A549 (cell line): ENCODE measurements around the gene PURB. TPM values are rescaled to one million over a fixed set of nuclear protein-coding genes. Genes with fewer than 3 reads are reported as not detected.
A peak's percentile ranks its signal among the peaks of the same experiment; 100 is the strongest.
"Not testable (repeated sequence)": the region's sequence is repeated elsewhere in the genome, so short reads cannot be mapped to it uniquely, and the experiment has no call there.

Source experiments
- ATAC-seq, 2 experiments: fragments of 200-7000 bp in 1 of 2; fragments of >200 bp in 1 of 2; cut with Nextera tagmentation in 1 of 2; cut with Tn5 transposase in 1 of 2; 3 replicates each; pipeline versions ENCODE4 v1.8.0 to v1.9.1; 2018 to 2020; ENCODE audit warnings: mild to moderate bottlenecking in 1 of 2, moderate library complexity in 1 of 2
- CTCF ChIA-PET: fragments of 300-600 bp; sonication (Branson Sonifier 250); formaldehyde crosslinking; extraction: SDS; loops from one replicate; lab custom pipeline; 2021; ENCODE audit warnings: antibody characterized with exemption, inconsistent platforms; lab: Yijun Ruan, JAX
- POLR2A ChIA-PET: fragments of 350-600 bp; formaldehyde crosslinking; extraction: SDS; loops from one replicate; lab custom pipeline; 2021; ENCODE audit warnings: antibody characterized with exemption, inconsistent platforms; lab: Yijun Ruan, JAX
- DNase-seq, 2 experiments: peaks; one replicate each; pipeline versions ENCODE4 v3.0.0 to v3.0.0-alpha.2; 2011 to 2016; ENCODE audit warnings: low read depth in 1 of 2, low spot score in 1 of 2
- FAIRE-seq: peaks from 2 replicates; lab custom pipeline; 2011; peaks lifted over from hg19 to GRCh38; lab: Jason Lieb, UNC
- H3K27ac ChIP-seq, 2 experiments: fragments of >200 bp; sonication (Bioruptor Twin); formaldehyde crosslinking; 3 replicates each; pipeline ENCODE4 v1.5.1; 2016 to 2017
- H3K4me1 ChIP-seq: fragments of >200 bp; sonication (Bioruptor Twin); formaldehyde crosslinking; 3 replicates; pipeline ENCODE4 v1.6.1; 2016
- H3K4me2 ChIP-seq: fragments of >200 bp; sonication (Bioruptor Twin); formaldehyde crosslinking; 3 replicates; pipeline ENCODE4 v1.6.1; 2016
- H3K4me3 ChIP-seq: fragments of >200 bp; sonication (Bioruptor Twin); formaldehyde crosslinking; 3 replicates; pipeline ENCODE4 v1.5.1; 2016
- H3K9me3 ChIP-seq: fragments of >200 bp; sonication (Bioruptor Twin); formaldehyde crosslinking; 3 replicates; pipeline ENCODE4 v1.6.1; 2016
- EHF ChIP-seq: fragments of 250-450 bp; sonication (Bioruptor Pico); IDR thresholded peaks from 2 replicates; pipeline ENCODE4 v1.5.0; 2020; ENCODE audit warnings: mild to moderate bottlenecking
- FOSB ChIP-seq: fragments of 250-450 bp; sonication (Bioruptor Pico); IDR thresholded peaks from 2 replicates; pipeline ENCODE4 v1.5.0; 2020; ENCODE audit warnings: mild to moderate bottlenecking, moderate library complexity
- FOSL2 ChIP-seq, 2 experiments: fragments of 450-650 bp in 1 of 2; fragments of >200 bp in 1 of 2; sonication (Bioruptor Twin) in 1 of 2; formaldehyde crosslinking; IDR thresholded peaks; 2 replicates each; pipeline versions ENCODE4 v1.5.0 to v1.6.1; 2016 to 2020; ENCODE audit warnings: mild to moderate bottlenecking in 1 of 2, moderate library complexity in 1 of 2
- HDAC2 ChIP-seq: fragments of 200-600 bp; sonication (generic); IDR thresholded peaks from 2 replicates; pipeline ENCODE4 v1.6.1; 2016
- JUNB ChIP-seq: fragments of >200 bp; sonication (Bioruptor Twin); formaldehyde crosslinking; IDR thresholded peaks from 2 replicates; pipeline ENCODE4 v1.6.1; 2016
- KDM1A ChIP-seq: fragments of 200-600 bp; sonication (generic); IDR thresholded peaks from 2 replicates; pipeline ENCODE4 v1.6.1; 2016; ENCODE audit warnings: low read depth, mild to moderate bottlenecking
- KDM5A ChIP-seq: fragments of 200-600 bp; sonication (generic); IDR thresholded peaks from 2 replicates; pipeline ENCODE4 v1.6.1; 2016; ENCODE audit warnings: antibody characterized with exemption, mild to moderate bottlenecking
- MAX ChIP-seq: IDR thresholded peaks from 2 replicates; pipeline ENCODE4 v1.6.1; 2012
- MAZ ChIP-seq: fragments of 150-350 bp; IDR thresholded peaks from 2 replicates; pipeline ENCODE4 v1.6.1; 2014; ENCODE audit warnings: antibody characterized with exemption, low read depth, low read length, borderline replicate concordance
- NR3C1 ChIP-seq: fragments of >200 bp; sonication (Bioruptor Twin); formaldehyde crosslinking; IDR thresholded peaks from 3 replicates; pipeline ENCODE4 v1.6.1; 2017
- RAD21 ChIP-seq, 2 experiments: fragments of >200 bp in 1 of 2; sonication (Bioruptor Twin) in 1 of 2; formaldehyde crosslinking in 1 of 2; IDR thresholded peaks in 1 of 2; conservative IDR thresholded peaks in 1 of 2; 2 replicates in 1 of 2; 3 replicates in 1 of 2; pipeline ENCODE4 v1.6.1; 2012 to 2018; ENCODE audit warnings: inconsistent platforms in 1 of 2
- RFX5 ChIP-seq: fragments of 450-650 bp; IDR thresholded peaks from 2 replicates; pipeline ENCODE4 v1.7.1; 2014; ENCODE audit warnings: antibody characterized with exemption, mild to moderate bottlenecking, moderate library complexity
- TFCP2L1 ChIP-seq: fragments of 250-450 bp; sonication (Bioruptor Pico); IDR thresholded peaks from 2 replicates; pipeline ENCODE4 v1.5.0; 2021; ENCODE audit warnings: mild to moderate bottlenecking
- TP53 ChIP-seq: fragments of 250-450 bp; sonication (Bioruptor Pico); IDR thresholded peaks from 2 replicates; pipeline ENCODE4 v1.5.0; 2021; ENCODE audit warnings: mild to moderate bottlenecking, moderate library complexity
- WGBS: methylation state at CpG from one replicate; pipeline ENCODE4 v1.1.6; 2017; ENCODE audit errors: missing lambda C conversion rate; 5-methylcytosine and 5-hydroxymethylcytosine counted together
- polyA plus RNA-seq, 4 experiments: library from polyadenylated mRNA; depleted of rRNA in 3 of 4; stranded (reverse); fragments of >200 nt; fragmentation: RNase III in 1 of 4; extraction: RNeasy Plus Mini Kit Qiagen cat#74134 plus additional on column Dnase treatment in 1 of 4; gene quantifications; 2 replicates in 3 of 4; 3 replicates in 1 of 4; pipeline ENCODE4 v1.2.3, GENCODE V29; 2011 to 2017
- TF ChIP-seq, protein P1 (sequence below): IDR thresholded peaks from 2 replicates; pipeline ENCODE4 v1.6.1; 2012; ENCODE audit warnings: low read depth, borderline replicate concordance

PURB gene
- polyA plus RNA-seq, 2 of the 4 experiments (the other 2 are of a cell fraction), result 5.7 to 10.4 TPM

- Histone ChIP-seq H3K4me1 (peaks cover 25% of the 10 kb centered on the region), H3K27ac (peak overlapping the region; percentile 31 to 36; a peak in 1 of 6 replicates)
- WGBS, result 90% methylated on average over 14 of the region's 29 CpGs
- FAIRE-seq, DNase-seq, H3K9me3 ChIP-seq, POLR2A ChIA-PET, CTCF ChIA-PET, H3K4me2 ChIP-seq, H3K4me3 ChIP-seq, ATAC-seq: not testable (repeated sequence)
Observed at GRCh38 chr7:44870780-44871179, 14.6 kb downstream of the PURB start.

DNA sequence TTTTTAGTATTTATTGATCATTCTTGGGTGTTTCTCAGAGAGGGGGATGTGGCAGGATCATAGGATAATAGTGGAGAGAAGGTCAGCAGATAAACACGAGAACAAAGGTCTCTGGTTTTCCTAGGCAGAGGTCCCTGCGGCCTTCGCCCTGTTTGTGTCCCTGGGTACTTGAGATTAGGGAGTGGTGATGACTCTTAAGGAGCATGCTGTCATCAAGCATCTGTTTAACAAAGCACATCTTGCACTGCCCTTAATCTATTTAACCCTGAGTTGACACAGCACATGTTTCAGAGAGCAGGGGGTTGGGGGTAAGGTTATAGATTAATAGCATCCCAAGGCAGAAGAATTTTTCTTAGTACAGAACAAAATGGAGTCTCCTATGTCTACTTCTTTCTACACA, 15.0 kb downstream of the PURB start:
- FAIRE-seq, CTCF ChIA-PET, ATAC-seq, POLR2A ChIA-PET, H3K9me3 ChIP-seq, H3K4me3 ChIP-seq: not testable (repeated sequence)
- Histone ChIP-seq H3K27ac (peak overlapping the region in 1 of 2 experiments; percentile 59; a peak in 2 of 6 replicates), H3K4me1 (peaks cover 25% of the 10 kb centered on the region), H3K4me2 (peak overlapping the region; percentile 39; the same call in 2 of the 3 replicates)
- DNase-seq, result peak in 1 of 2 experiments; percentile 24
- 12% methylated on average over 3 of the region's 3 CpGs for WGBS

DNA sequence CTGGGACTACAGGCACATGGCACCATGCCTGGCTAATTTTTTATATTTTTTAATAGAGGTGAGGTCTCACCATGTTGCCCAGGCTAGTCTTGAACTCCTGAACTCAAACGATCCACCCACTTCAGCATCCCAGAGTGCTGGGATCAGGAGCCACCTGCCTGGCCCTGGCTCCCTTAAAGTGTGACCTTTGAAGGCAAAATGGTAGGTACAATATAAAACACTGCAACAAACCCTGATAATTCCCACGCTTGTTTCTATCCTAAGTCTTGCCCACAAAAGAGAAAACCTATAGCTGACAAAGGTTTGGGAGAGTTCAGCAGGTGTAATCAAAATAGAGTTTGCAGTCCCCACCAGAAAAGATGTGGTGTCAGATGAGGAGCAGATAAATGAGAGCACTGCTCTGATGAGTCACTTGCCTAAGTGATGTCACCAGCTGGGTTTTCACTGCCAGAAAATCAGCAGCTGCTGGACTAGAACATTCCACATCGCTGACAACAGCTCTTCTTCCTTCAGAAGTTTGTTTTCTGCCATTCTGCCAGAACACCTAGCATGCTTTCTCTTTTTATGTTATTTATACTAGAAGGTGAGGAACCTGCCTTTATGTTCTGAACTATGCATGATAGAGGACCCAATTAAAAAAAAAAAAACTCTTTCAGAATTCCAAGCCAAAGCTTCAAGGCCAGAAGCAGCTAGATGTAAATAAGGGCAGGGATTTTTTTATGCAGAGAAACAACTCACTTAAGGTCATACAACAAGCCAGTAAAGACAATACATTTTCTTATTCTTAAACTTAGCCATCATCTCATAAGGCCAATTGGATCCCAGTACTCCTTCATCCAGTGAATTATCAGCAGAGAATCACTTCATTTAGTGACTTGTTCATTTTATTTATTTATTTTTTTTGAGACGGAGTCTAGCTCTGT, 18.0 kb downstream of the PURB start:
- Histone ChIP-seq H3K4me1 (peaks cover 25% of the 10 kb centered on the region), H3K9me3 (no peaks in the 10 kb centered on the region), H3K4me2 (peak overlapping the region; percentile 35), H3K4me3 (no peak overlapping the region), H3K27ac (peak overlapping the region; percentile 53 to 60; a peak in 4 of 6 replicates)
- WGBS, result 41% methylated on average over 4 of the region's 4 CpGs
- no peak for TF ChIP-seq TP53 (CRISPR knock-in tag)
- TF ChIP-seq EHF (CRISPR knock-in tag), result no peak
- TF ChIP-seq KDM1A, result no peak
- peak; percentile 46; the same call in 1 of the 2 replicates for TF ChIP-seq FOSL2 (IDR thresholded peaks at IDR 0.05)
- peak; percentile 82 for TF ChIP-seq FOSL2 (CRISPR knock-in tag; IDR thresholded peaks at IDR 0.05)
- TF ChIP-seq NR3C1, result no peak
- no peak for TF ChIP-seq HDAC2
- no peak for TF ChIP-seq RFX5
- TF ChIP-seq, protein P1, sequence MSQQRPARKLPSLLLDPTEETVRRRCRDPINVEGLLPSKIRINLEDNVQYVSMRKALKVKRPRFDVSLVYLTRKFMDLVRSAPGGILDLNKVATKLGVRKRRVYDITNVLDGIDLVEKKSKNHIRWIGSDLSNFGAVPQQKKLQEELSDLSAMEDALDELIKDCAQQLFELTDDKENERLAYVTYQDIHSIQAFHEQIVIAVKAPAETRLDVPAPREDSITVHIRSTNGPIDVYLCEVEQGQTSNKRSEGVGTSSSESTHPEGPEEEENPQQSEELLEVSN, result no peak
- no peak for TF ChIP-seq MAZ
- TF ChIP-seq MAX, result peak; percentile 49; the same call in 1 of the 2 replicates
- TF ChIP-seq JUNB, result no peak
- TF ChIP-seq KDM5A, result no peak
- TF ChIP-seq RAD21 (conservative IDR thresholded peaks at IDR 0.05 in 1 of 2, IDR thresholded peaks at IDR 0.05 in 1 of 2), result no peak
- TF ChIP-seq TFCP2L1, result no peak
- no peak for TF ChIP-seq FOSB (CRISPR knock-in tag)
- ATAC-seq (peak; percentile 88 to 98), DNase-seq (peak; percentile 58 to 66), FAIRE-seq (no peak)
- ChIA-PET POLR2A (interaction anchor here (0.5 to 1.8 kb wide), 6 partner anchors 9 to 293 kb away, joined by 3 to 21 read pairs (median 3); partner anchors contain the start of genes DDX56, H2AZ2, OGDH and PURB), CTCF (interaction anchor here (0.5 to 2.7 kb wide), 6 partner anchors 10 to 666 kb away, joined by 3 to 14 read pairs (median 4); partner anchors contain the start of gene PURB)

- ATAC-seq, H3K27ac ChIP-seq, H3K9me3 ChIP-seq, DNase-seq, H3K4me2 ChIP-seq, FAIRE-seq, H3K4me3 ChIP-seq: not testable (repeated sequence)
- H3K4me1 ChIP-seq, result peaks cover 13% of the 10 kb centered on the region
- 55% methylated on average over 4 of the region's 4 CpGs for WGBS
- ChIA-PET CTCF (interaction anchor here (1.1 to 1.4 kb wide), 3 partner anchors 11 to 23 kb away, joined by 4 to 6 read pairs (median 4); partner anchors contain the start of gene PURB), POLR2A (interaction anchor here (1.2 kb wide), 1 partner anchor 14 kb away, joined by 5 read pairs; the partner anchor contains the start of gene H2AZ2)
Observed at GRCh38 chr7:44861949-44862348, 23.4 kb downstream of the PURB start.
